Measurements from ENCODE around the gene LRRC55. TPM values are rescaled to one million over a fixed set of nuclear protein-coding genes. Genes with fewer than 3 reads are reported as not detected.

Gene LRRC55
- total and polyA plus RNA-seq, 3 donors from 2014 or later = 0.08 to 0.76 (median 0.19) TPM

DNA sequence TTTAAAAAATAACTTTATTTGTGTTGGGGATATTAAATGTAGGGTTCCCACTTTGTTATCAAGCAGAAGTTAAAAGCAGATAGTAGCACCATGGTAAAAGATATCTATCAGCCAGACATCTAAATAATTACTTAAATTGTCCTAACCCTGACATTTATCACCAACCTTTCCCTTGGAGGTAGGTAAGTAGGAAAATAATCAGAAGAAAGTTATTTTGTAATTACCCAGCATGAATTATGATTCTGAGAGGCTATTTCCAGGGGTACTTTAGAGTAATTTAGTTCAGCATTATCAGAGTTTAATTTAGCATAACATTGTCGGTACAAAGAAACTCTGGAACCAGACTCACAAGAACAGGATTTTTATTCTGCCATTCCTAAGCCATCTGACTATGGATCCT lies 23.2 kb upstream of the LRRC55 start:
- H3K36me3 ChIP-seq (ENCODE audit: low read depth, missing control alignments) = no peaks in the 10 kb centered on the region
- DNase-seq = no peak
- no peaks in the 10 kb centered on the region for H3K4me1 ChIP-seq
- 48 to 64% methylated on average over 1 of the region's 1 CpG for WGBS, 2 donors
- intact Hi-C loops (cut with DNase I; ENCODE audit: low total_unique reads) = no loop called here
- TF ChIP-seq, protein P1, sequence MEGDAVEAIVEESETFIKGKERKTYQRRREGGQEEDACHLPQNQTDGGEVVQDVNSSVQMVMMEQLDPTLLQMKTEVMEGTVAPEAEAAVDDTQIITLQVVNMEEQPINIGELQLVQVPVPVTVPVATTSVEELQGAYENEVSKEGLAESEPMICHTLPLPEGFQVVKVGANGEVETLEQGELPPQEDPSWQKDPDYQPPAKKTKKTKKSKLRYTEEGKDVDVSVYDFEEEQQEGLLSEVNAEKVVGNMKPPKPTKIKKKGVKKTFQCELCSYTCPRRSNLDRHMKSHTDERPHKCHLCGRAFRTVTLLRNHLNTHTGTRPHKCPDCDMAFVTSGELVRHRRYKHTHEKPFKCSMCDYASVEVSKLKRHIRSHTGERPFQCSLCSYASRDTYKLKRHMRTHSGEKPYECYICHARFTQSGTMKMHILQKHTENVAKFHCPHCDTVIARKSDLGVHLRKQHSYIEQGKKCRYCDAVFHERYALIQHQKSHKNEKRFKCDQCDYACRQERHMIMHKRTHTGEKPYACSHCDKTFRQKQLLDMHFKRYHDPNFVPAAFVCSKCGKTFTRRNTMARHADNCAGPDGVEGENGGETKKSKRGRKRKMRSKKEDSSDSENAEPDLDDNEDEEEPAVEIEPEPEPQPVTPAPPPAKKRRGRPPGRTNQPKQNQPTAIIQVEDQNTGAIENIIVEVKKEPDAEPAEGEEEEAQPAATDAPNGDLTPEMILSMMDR (IDR thresholded peaks at IDR 0.05) = no peak
- no peak for TF ChIP-seq POLR2A (IDR thresholded peaks at IDR 0.05)
- no peaks in the 10 kb centered on the region for H3K9me3 ChIP-seq
- no peak overlapping the region for H3K27ac ChIP-seq
- H3K4me3 ChIP-seq = no peak overlapping the region
- H3K27me3 ChIP-seq = no peaks in the 10 kb centered on the region

DNA sequence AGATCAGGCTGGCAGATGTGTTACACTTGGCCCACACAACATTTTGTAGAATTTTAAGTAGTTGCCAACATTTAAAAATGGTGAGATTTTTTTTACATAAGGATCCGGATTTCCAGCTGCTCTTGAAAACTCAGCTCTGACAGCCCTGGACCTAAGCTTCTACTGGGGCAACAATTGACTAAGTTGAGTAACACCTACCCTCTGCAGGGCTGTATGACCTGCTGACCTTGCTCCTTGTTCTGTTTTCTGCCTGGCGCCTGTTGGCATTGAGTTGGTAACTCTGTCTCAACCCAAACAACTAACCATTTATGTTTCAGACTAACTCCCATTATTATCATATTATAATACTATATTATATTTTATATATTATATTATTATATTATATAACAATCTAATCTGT lies 21.1 kb upstream of the LRRC55 start:
- DNase-seq = no peak
- Histone ChIP-seq H3K4me3 (no peak overlapping the region), H3K27me3 (no peaks in the 10 kb centered on the region), H3K36me3 (ENCODE audit: low read depth, missing control alignments) (no peaks in the 10 kb centered on the region), H3K27ac (no peak overlapping the region), H3K9me3 (no peaks in the 10 kb centered on the region), H3K4me1 (no peaks in the 10 kb centered on the region)
- TF ChIP-seq, protein P1 (IDR thresholded peaks at IDR 0.05) = no peak
- TF ChIP-seq POLR2A (IDR thresholded peaks at IDR 0.05) = no peak
- 91 to 93% methylated on average over 2 of the region's 2 CpGs for WGBS, 2 donors
- intact Hi-C loops (cut with DNase I; ENCODE audit: low total_unique reads) = no loop called here

DNA sequence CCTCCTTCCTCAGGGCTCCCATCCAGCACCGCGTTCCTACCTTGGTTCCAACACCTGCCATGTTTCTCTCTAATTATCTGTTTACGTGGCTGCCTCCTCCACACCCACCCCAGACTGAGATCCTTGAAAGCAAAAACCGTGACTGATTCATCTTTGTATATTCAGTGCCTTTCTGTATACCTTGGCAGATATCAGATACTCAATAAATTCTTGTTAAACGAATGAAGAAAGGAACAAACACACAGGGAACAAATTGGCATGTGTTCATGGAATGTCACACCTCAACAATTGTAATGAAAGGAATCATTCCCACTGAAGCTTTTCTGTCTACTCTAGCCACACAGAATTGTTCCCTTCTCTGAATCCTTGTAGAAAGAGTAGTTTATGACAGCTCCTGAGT lies 20.4 kb upstream of the LRRC55 start:
- Histone ChIP-seq H3K4me3 (no peak overlapping the region), H3K27me3 (no peaks in the 10 kb centered on the region), H3K4me1 (no peaks in the 10 kb centered on the region), H3K27ac (no peak overlapping the region), H3K9me3 (no peaks in the 10 kb centered on the region), H3K36me3 (ENCODE audit: low read depth, missing control alignments) (no peaks in the 10 kb centered on the region)
- 61 to 73% methylated on average over 5 of the region's 5 CpGs for WGBS, 2 donors
- intact Hi-C loops (cut with DNase I; ENCODE audit: low total_unique reads) = no loop called here
- DNase-seq = no peak
- TF ChIP-seq POLR2A (IDR thresholded peaks at IDR 0.05) = no peak
- TF ChIP-seq, protein P1 (IDR thresholded peaks at IDR 0.05) = no peak

DNA sequence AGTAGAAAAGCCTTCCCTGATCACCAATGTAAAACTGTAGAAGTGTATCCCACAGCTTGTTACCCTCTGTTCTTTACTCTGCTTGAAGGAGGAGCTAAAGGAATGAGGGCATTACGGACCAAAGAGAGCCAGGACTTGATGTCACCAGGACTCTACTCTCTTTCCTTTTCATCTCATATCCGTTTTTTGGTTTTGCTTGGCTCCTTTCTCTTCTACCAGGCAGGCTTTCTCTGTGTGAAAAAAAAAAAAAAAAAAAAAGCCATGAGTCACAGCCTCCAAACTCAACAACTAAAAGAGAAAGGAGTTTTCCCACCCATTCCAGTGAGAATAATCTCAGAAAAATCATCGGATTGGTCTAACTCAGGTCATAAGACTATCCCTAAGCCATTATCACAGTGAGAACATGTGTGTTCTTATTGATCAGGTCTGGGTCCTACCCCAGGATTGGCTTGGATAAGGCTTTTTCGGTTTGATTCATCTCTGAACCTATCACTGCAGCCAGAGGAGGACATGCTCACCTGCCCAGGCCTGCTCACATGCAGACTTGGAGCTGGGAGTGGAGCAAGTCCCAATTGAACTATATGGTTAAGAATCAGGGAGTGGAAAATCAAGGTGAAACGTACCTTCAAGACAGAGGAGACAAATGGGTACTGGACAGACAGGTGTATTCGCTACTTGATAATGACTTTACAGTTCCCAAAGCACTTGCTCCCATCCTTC lies 19.4 kb upstream of the LRRC55 start:
- TF ChIP-seq POLR2A (IDR thresholded peaks at IDR 0.05) = no peak
- TF ChIP-seq, protein P1 (IDR thresholded peaks at IDR 0.05) = no peak
- 67 to 77% methylated on average over 6 of the region's 6 CpGs for WGBS, 2 donors
- Histone ChIP-seq H3K9me3 (no peaks in the 10 kb centered on the region), H3K27ac (no peak overlapping the region), H3K27me3 (no peaks in the 10 kb centered on the region), H3K36me3 (ENCODE audit: low read depth, missing control alignments) (no peaks in the 10 kb centered on the region), H3K4me3 (no peak overlapping the region), H3K4me1 (no peaks in the 10 kb centered on the region)
- DNase-seq = no peak
- intact Hi-C loops (cut with DNase I; ENCODE audit: low total_unique reads) = no loop called here
